ENCODE measurements around the gene TUBA3E. TPM values are rescaled to one million over a fixed set of nuclear protein-coding genes. Genes with fewer than 3 reads are reported as not detected.

TUBA3E gene
- total and polyA plus RNA-seq, 2 of the 13 experiments (the other 11 are each of a cell fraction or from before 2014, with no cell fraction given), result not detected

DNA sequence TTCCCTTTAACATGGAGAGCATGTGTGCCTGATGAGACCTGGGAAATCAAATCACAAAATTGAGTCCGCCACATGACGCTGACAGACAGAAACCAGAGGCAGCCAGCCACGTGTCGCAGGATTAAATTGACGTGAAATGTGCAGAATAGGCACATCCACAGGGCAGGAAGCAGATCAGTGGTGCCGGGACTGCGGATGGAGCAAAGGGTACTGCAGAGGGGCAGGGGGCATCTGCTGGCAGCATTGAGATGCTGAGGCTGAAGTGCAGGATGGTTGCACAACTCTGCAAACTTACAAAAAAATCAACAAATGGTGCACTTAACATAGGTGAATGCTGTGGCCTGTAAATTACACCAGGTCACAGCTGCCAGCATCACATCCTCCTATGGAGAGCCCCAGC lies 48.2 kb upstream of the TUBA3E start:
- ATAC-seq (peak; percentile 81), DNase-seq (ENCODE audit: low spot score) (no peak), FAIRE-seq (no peak)
- H3K27ac ChIP-seq (ENCODE audit: extremely low read length, insufficient read depth, low read length), result no peak overlapping the region
- H3K4me1 ChIP-seq (ENCODE audit: insufficient read depth, low read length), result no peaks in the 10 kb centered on the region
- BruUV-seq (replicated peaks), result no TSS peak
- H3K27me3 ChIP-seq (ENCODE audit: control insufficient read depth in 1 of 2, insufficient read depth in 2 of 2, low read length in 2 of 2), result peaks cover 2 to 7% of the 10 kb centered on the region in 2 experiments; a peak in 4 of 5 replicates
- CTCF ChIA-PET (ENCODE audit: low intra/inter-chr PET ratio, low total read pairs), result no interaction called here
- intact Hi-C loops (cut with micrococcal nuclease; ENCODE audit: unreplicated experiment), result no loop called here
- H3K9me3 ChIP-seq (ENCODE audit: low read length), result no peaks in the 10 kb centered on the region
- H3K79me2 ChIP-seq (ENCODE audit: insufficient read depth, low read length), result no peaks in the 10 kb centered on the region
- 7% methylated on average over 7 of the region's 7 CpGs for WGBS (ENCODE audit: low lambda C conversion rate)
- POLR2A ChIA-PET, result no interaction called here
- TF ChIP-seq, protein P1, sequence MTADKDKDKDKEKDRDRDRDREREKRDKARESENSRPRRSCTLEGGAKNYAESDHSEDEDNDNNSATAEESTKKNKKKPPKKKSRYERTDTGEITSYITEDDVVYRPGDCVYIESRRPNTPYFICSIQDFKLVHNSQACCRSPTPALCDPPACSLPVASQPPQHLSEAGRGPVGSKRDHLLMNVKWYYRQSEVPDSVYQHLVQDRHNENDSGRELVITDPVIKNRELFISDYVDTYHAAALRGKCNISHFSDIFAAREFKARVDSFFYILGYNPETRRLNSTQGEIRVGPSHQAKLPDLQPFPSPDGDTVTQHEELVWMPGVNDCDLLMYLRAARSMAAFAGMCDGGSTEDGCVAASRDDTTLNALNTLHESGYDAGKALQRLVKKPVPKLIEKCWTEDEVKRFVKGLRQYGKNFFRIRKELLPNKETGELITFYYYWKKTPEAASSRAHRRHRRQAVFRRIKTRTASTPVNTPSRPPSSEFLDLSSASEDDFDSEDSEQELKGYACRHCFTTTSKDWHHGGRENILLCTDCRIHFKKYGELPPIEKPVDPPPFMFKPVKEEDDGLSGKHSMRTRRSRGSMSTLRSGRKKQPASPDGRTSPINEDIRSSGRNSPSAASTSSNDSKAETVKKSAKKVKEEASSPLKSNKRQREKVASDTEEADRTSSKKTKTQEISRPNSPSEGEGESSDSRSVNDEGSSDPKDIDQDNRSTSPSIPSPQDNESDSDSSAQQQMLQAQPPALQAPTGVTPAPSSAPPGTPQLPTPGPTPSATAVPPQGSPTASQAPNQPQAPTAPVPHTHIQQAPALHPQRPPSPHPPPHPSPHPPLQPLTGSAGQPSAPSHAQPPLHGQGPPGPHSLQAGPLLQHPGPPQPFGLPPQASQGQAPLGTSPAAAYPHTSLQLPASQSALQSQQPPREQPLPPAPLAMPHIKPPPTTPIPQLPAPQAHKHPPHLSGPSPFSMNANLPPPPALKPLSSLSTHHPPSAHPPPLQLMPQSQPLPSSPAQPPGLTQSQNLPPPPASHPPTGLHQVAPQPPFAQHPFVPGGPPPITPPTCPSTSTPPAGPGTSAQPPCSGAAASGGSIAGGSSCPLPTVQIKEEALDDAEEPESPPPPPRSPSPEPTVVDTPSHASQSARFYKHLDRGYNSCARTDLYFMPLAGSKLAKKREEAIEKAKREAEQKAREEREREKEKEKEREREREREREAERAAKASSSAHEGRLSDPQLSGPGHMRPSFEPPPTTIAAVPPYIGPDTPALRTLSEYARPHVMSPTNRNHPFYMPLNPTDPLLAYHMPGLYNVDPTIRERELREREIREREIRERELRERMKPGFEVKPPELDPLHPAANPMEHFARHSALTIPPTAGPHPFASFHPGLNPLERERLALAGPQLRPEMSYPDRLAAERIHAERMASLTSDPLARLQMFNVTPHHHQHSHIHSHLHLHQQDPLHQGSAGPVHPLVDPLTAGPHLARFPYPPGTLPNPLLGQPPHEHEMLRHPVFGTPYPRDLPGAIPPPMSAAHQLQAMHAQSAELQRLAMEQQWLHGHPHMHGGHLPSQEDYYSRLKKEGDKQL (CRISPR knock-in tag; IDR thresholded peaks at IDR 0.05; ENCODE audit: low read depth), result no peak
- TF ChIP-seq, protein P2, sequence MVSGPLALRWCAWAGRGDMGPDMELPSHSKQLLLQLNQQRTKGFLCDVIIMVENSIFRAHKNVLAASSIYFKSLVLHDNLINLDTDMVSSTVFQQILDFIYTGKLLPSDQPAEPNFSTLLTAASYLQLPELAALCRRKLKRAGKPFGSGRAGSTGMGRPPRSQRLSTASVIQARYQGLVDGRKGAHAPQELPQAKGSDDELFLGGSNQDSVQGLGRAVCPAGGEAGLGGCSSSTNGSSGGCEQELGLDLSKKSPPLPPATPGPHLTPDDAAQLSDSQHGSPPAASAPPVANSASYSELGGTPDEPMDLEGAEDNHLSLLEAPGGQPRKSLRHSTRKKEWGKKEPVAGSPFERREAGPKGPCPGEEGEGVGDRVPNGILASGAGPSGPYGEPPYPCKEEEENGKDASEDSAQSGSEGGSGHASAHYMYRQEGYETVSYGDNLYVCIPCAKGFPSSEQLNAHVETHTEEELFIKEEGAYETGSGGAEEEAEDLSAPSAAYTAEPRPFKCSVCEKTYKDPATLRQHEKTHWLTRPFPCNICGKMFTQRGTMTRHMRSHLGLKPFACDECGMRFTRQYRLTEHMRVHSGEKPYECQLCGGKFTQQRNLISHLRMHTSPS (CRISPR knock-in tag; IDR thresholded peaks at IDR 0.05; ENCODE audit: low read depth), result peak; percentile 57; the same call in 1 of the 2 replicates
- TF ChIP-seq, protein P3, sequence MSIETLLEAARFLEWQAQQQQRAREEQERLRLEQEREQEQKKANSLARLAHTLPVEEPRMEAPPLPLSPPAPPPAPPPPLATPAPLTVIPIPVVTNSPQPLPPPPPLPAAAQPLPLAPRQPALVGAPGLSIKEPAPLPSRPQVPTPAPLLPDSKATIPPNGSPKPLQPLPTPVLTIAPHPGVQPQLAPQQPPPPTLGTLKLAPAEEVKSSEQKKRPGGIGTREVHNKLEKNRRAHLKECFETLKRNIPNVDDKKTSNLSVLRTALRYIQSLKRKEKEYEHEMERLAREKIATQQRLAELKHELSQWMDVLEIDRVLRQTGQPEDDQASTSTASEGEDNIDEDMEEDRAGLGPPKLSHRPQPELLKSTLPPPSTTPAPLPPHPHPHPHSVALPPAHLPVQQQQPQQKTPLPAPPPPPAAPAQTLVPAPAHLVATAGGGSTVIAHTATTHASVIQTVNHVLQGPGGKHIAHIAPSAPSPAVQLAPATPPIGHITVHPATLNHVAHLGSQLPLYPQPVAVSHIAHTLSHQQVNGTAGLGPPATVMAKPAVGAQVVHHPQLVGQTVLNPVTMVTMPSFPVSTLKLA (IDR thresholded peaks at IDR 0.05), result peak; percentile 38; the same call in 1 of the 2 replicates
- TF ChIP-seq, protein P4, sequence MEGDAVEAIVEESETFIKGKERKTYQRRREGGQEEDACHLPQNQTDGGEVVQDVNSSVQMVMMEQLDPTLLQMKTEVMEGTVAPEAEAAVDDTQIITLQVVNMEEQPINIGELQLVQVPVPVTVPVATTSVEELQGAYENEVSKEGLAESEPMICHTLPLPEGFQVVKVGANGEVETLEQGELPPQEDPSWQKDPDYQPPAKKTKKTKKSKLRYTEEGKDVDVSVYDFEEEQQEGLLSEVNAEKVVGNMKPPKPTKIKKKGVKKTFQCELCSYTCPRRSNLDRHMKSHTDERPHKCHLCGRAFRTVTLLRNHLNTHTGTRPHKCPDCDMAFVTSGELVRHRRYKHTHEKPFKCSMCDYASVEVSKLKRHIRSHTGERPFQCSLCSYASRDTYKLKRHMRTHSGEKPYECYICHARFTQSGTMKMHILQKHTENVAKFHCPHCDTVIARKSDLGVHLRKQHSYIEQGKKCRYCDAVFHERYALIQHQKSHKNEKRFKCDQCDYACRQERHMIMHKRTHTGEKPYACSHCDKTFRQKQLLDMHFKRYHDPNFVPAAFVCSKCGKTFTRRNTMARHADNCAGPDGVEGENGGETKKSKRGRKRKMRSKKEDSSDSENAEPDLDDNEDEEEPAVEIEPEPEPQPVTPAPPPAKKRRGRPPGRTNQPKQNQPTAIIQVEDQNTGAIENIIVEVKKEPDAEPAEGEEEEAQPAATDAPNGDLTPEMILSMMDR (CRISPR knock-in tag; IDR thresholded peaks at IDR 0.05), result no peak
- TF ChIP-seq, protein P5, sequence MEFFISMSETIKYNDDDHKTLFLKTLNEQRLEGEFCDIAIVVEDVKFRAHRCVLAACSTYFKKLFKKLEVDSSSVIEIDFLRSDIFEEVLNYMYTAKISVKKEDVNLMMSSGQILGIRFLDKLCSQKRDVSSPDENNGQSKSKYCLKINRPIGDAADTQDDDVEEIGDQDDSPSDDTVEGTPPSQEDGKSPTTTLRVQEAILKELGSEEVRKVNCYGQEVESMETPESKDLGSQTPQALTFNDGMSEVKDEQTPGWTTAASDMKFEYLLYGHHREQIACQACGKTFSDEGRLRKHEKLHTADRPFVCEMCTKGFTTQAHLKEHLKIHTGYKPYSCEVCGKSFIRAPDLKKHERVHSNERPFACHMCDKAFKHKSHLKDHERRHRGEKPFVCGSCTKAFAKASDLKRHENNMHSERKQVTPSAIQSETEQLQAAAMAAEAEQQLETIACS (CRISPR knock-in tag; IDR thresholded peaks at IDR 0.05), result no peak
- TF ChIP-seq ZNF34 (CRISPR knock-in tag; IDR thresholded peaks at IDR 0.05; ENCODE audit: borderline replicate concordance), result no peak
- peak; percentile 46; the same call in 1 of the 2 replicates for TF ChIP-seq HNF4A (CRISPR knock-in tag; IDR thresholded peaks at IDR 0.05)
- peak; percentile 17; the same call in 1 of the 2 replicates for TF ChIP-seq HNF4G (IDR thresholded peaks at IDR 0.05; ENCODE audit: borderline replicate concordance, low read depth, low read length)
- no peak for TF ChIP-seq HNF4G (CRISPR knock-in tag; IDR thresholded peaks at IDR 0.05; ENCODE audit: borderline replicate concordance, low read depth)
- peak; percentile 60; the same call in 1 of the 2 replicates for TF ChIP-seq CEBPG (CRISPR knock-in tag; IDR thresholded peaks at IDR 0.05)
- peak; percentile 87 for TF ChIP-seq CEBPB (IDR thresholded peaks at IDR 0.05; ENCODE audit: borderline replicate concordance, low read depth, low read length)
- no peak for TF ChIP-seq TAF15 (IDR thresholded peaks at IDR 0.05; ENCODE audit: low read depth, low read length, poor library complexity, severe bottlenecking)
- no peaks in the 10 kb centered on the region for H4K20me1 ChIP-seq (ENCODE audit: insufficient read depth, low read length)
- no peak overlapping the region for H3K4me2 ChIP-seq (ENCODE audit: low read depth, low read length)
- no peak overlapping the region for H3K9ac ChIP-seq (ENCODE audit: insufficient read depth, low read depth, low read length)
- H3K36me3 ChIP-seq (replicated peaks in 1 of 2; ENCODE audit: control insufficient read depth in 1 of 2, insufficient read depth in 2 of 2, low read length in 2 of 2), result no peaks in the 10 kb centered on the region
- H3K4me3 ChIP-seq (replicated peaks in 1 of 3; ENCODE audit: insufficient read depth in 1 of 3, low read depth in 2 of 3, low read length in 3 of 3), result no peak overlapping the region
- no peak overlapping the region for H2AFZ ChIP-seq (ENCODE audit: low read length)
- in situ Hi-C loops (cut with HindIII; ENCODE audit: extremely low pct_ligation_motif_present, low pct_unique_long_range_greater_than_20kb), result no loop called here

Data from HepG2 (cell line).